Loucy (cell line): ENCODE results near the gene TET1.

Experiments
- CTCF ChIP-seq: fragments of 200-600 bp; sonication (generic); conservative IDR thresholded peaks from 2 replicates; pipeline ENCODE4 v1.5.1; 2014; ENCODE audit warnings: mild to moderate bottlenecking, antibody characterized with exemption, low read length
- EZH2phosphoT487 ChIP-seq: fragments of 200-600 bp; IDR thresholded peaks from 2 replicates; pipeline ENCODE4 v1.6.1; 2018; ENCODE audit warnings: antibody characterized with exemption, mild to moderate bottlenecking, moderate library complexity, borderline replicate concordance

DNA sequence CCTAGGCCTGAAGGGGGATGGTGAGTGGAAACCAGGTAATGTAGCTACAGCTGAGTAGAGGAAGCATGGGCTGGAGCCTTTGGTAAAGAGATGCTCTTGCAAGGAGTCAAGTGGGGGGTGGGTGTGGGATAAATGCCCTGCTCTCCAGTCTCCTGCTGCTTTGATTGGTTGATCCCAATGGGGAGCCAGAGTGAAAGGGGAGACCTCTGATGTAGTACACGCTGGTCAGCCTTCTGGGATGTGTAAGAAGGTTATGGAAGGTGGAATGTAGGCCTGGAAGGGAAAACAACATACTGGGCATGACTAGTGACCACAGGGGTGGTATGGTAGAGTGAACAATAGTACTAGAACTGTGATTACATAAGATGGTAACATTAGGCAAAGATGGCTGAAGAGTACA, 44.3 kb downstream of the TET1 start:
- TF ChIP-seq CTCF = no peak
- no peak for TF ChIP-seq EZH2phosphoT487
